Hepatocyte (in vitro differentiated cells): ENCODE measurements around the gene HSPH1.

Experiments used
- EZH2phosphoT487 ChIP-seq: fragments of 200-600 bp; sonication (generic); IDR thresholded peaks from one replicate; pipeline ENCODE4 v1.6.1; 2018; ENCODE audit warnings: antibody characterized with exemption, mild to moderate bottlenecking, low read depth, moderate library complexity; ENCODE audit not compliant: unreplicated experiment, severe bottlenecking
- TF ChIP-seq, protein P1 (sequence below): fragments of 200-600 bp; sonication (generic); IDR thresholded peaks from 2 replicates; pipeline ENCODE4 v1.5.1; 2016; ENCODE audit warnings: antibody characterized with exemption, mild to moderate bottlenecking; ENCODE audit not compliant: poor library complexity

- TF ChIP-seq, protein P1, sequence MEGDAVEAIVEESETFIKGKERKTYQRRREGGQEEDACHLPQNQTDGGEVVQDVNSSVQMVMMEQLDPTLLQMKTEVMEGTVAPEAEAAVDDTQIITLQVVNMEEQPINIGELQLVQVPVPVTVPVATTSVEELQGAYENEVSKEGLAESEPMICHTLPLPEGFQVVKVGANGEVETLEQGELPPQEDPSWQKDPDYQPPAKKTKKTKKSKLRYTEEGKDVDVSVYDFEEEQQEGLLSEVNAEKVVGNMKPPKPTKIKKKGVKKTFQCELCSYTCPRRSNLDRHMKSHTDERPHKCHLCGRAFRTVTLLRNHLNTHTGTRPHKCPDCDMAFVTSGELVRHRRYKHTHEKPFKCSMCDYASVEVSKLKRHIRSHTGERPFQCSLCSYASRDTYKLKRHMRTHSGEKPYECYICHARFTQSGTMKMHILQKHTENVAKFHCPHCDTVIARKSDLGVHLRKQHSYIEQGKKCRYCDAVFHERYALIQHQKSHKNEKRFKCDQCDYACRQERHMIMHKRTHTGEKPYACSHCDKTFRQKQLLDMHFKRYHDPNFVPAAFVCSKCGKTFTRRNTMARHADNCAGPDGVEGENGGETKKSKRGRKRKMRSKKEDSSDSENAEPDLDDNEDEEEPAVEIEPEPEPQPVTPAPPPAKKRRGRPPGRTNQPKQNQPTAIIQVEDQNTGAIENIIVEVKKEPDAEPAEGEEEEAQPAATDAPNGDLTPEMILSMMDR = no peak
- TF ChIP-seq EZH2phosphoT487 = no peak
These were observed 18.1 kb upstream of the HSPH1 start for GRCh38 chr13:31179754-31180153.
